ENCODE results near the gene CREB5. TPM values are rescaled to one million over a fixed set of nuclear protein-coding genes. Genes with fewer than 3 reads are reported as not detected.
A peak's percentile ranks its signal among the peaks of the same experiment; 100 is the strongest.

CREB5 gene
- total RNA-seq, 1 experiment from 2014 or later = 2.1 TPM

DNA sequence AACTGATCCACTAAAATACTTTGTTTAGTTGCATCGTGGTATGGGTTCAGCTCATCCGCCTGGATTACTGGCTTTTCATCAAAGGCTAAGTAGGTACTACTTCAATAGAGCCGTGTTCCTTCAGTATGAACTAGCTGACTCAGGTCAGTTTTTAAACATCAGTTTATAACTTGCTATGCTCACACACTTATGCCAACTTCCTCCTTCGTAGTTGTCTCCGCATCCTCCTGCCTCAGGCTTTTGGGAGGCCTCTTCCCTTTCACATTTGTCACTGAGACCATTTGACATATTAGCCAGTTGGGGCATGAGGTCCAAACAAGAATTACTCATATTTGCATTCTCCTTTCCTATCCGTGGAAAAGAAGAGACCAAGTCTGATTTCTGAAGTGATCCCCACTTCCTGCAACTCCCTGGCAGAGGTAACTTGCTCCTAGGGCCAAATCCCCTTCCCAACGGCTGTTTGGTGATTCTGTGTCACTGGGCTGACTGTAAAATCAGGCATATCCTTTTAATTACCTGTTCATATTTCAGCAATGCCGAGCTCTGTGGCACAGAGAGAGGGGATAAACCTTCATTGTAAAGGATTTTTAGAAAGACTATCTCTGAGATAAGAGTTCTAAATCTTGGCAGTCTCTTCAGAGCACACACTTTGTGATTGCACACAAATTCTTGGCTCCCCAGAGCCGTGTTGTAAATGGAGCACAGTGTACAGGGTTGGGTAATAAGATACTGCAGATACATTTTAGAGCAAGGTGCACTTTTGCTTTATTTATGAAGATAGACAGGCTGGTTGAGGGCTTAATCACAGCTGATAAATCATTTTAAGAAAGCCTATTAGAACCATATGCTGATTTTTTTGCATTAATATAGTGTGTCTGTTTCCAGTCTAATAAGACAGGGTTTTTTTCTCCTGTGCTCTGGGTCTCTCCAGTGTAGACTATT, 108.0 kb downstream of the CREB5 start:
- CTCF ChIA-PET = no interaction called here
- POLR2A ChIA-PET (ENCODE audit: unreplicated experiment) = no interaction called here
- H3K4me3 ChIP-seq = no peak overlapping the region
- no peaks in the 10 kb centered on the region for H3K9me3 ChIP-seq (ENCODE audit: insufficient read depth, low read depth)
- H3K4me1 ChIP-seq (replicated peaks; ENCODE audit: insufficient read depth) = no peaks in the 10 kb centered on the region
- H3K79me2 ChIP-seq (ENCODE audit: low read depth) = no peaks in the 10 kb centered on the region
- no TSS peak for BruUV-seq (replicated peaks)
- intact Hi-C loops (cut with micrococcal nuclease; ENCODE audit: unreplicated experiment) = no loop called here
- H3K4me2 ChIP-seq = 0 out of 2 replicates have a peak overlapping the region, but pooled peaks have one; percentile 2
- H3K9me2 ChIP-seq (ENCODE audit: insufficient read depth) = no peaks in the 10 kb centered on the region
- no peak for DNase-seq
- H3F3A ChIP-seq (ENCODE audit: insufficient read depth, low read depth) = no peaks in the 10 kb centered on the region
- TF ChIP-seq, protein P1, sequence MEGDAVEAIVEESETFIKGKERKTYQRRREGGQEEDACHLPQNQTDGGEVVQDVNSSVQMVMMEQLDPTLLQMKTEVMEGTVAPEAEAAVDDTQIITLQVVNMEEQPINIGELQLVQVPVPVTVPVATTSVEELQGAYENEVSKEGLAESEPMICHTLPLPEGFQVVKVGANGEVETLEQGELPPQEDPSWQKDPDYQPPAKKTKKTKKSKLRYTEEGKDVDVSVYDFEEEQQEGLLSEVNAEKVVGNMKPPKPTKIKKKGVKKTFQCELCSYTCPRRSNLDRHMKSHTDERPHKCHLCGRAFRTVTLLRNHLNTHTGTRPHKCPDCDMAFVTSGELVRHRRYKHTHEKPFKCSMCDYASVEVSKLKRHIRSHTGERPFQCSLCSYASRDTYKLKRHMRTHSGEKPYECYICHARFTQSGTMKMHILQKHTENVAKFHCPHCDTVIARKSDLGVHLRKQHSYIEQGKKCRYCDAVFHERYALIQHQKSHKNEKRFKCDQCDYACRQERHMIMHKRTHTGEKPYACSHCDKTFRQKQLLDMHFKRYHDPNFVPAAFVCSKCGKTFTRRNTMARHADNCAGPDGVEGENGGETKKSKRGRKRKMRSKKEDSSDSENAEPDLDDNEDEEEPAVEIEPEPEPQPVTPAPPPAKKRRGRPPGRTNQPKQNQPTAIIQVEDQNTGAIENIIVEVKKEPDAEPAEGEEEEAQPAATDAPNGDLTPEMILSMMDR (conservative IDR thresholded peaks at IDR 0.05) = no peak
- TF ChIP-seq EZH2 (IDR thresholded peaks at IDR 0.05; ENCODE audit: low read depth) = no peak
- H3K27me3 ChIP-seq (ENCODE audit: insufficient read depth, low read depth) = peaks cover 9% of the 10 kb centered on the region
- H4K20me1 ChIP-seq (ENCODE audit: insufficient read depth) = no peaks in the 10 kb centered on the region
- H3K36me3 ChIP-seq (ENCODE audit: low read depth) = no peaks in the 10 kb centered on the region
- 0 out of 2 replicates have a peak overlapping the region, but pooled peaks have one; percentile 32 for H2AFZ ChIP-seq
- no peak overlapping the region for H3K27ac ChIP-seq

DNA sequence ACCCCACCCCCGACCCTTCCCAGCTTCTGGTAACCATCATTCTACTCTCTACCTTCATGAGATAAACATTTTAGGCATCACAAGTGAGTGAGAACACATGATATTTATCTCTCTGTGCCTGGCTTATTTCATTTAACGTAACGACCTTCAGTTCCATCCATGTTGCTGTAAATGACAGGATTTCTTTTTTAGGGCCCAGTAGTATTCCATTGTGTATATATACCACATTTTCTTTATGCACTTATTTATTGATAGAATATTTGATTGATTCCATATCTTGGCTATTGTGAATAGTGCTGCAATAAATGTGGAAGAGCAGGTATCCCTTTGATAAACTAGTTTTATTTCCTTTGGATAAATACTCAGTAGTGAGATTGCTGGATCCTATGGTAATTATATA, 112.7 kb downstream of the CREB5 start:
- no peak overlapping the region for H3K27ac ChIP-seq
- ChIA-PET POLR2A (ENCODE audit: unreplicated experiment) (no interaction called here), CTCF (interaction anchor here (0.6 kb wide), 1 partner anchor 295 kb away, joined by 12 read pairs; no protein-coding TSS in a partner anchor)
- H3K9me2 ChIP-seq (ENCODE audit: insufficient read depth) = no peaks in the 10 kb centered on the region
- no peak for DNase-seq
- peaks cover 5% of the 10 kb centered on the region; the same call in 1 of the 2 replicates for H3K27me3 ChIP-seq (ENCODE audit: insufficient read depth, low read depth)
- no peaks in the 10 kb centered on the region for H4K20me1 ChIP-seq (ENCODE audit: insufficient read depth)
- H3K79me2 ChIP-seq (ENCODE audit: low read depth) = no peaks in the 10 kb centered on the region
- H3F3A ChIP-seq (ENCODE audit: insufficient read depth, low read depth) = no peaks in the 10 kb centered on the region
- BruUV-seq (replicated peaks) = no TSS peak
- no peaks in the 10 kb centered on the region for H3K4me1 ChIP-seq (replicated peaks; ENCODE audit: insufficient read depth)
- TF ChIP-seq EZH2 (IDR thresholded peaks at IDR 0.05; ENCODE audit: low read depth) = no peak
- TF ChIP-seq, protein P1 (conservative IDR thresholded peaks at IDR 0.05) = no peak
- no peak overlapping the region for H2AFZ ChIP-seq
- H3K9me3 ChIP-seq (ENCODE audit: insufficient read depth, low read depth) = no peaks in the 10 kb centered on the region
- H3K36me3 ChIP-seq (ENCODE audit: low read depth) = no peaks in the 10 kb centered on the region
- intact Hi-C loops (cut with micrococcal nuclease; ENCODE audit: unreplicated experiment) = no loop called here
- no peak overlapping the region for H3K4me2 ChIP-seq
- H3K4me3 ChIP-seq = no peak overlapping the region

DNA sequence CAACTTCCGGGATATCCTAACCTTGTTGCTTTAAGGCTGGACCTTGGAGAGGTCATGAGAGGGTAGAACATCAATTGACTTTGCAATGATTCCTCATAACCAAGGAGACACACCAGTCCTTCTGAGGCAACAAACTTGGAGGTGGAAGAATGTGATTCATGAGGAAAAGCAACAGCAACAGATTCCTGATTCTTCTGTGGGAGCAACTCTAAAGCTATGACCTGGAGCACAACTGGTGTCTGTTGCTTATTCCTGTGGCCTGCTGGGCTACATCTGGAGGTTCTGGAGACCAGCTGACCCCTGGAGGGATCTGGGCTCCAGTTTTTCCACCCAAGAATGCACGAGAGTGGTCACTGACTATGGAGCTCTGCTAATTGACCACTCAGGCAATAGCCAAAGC, 116.6 kb downstream of the CREB5 start:
- no peaks in the 10 kb centered on the region for H3K9me3 ChIP-seq (ENCODE audit: insufficient read depth, low read depth)
- H3K27ac ChIP-seq = no peak overlapping the region
- H3K4me1 ChIP-seq (replicated peaks; ENCODE audit: insufficient read depth) = peaks cover 8% of the 10 kb centered on the region
- CTCF ChIA-PET = no interaction called here
- no peak for TF ChIP-seq EZH2 (IDR thresholded peaks at IDR 0.05; ENCODE audit: low read depth)
- TF ChIP-seq, protein P1 (conservative IDR thresholded peaks at IDR 0.05) = no peak
- no peaks in the 10 kb centered on the region for H3F3A ChIP-seq (ENCODE audit: insufficient read depth, low read depth)
- no peaks in the 10 kb centered on the region for H3K79me2 ChIP-seq (ENCODE audit: low read depth)
- BruUV-seq (replicated peaks) = no TSS peak
- H3K27me3 ChIP-seq (ENCODE audit: insufficient read depth, low read depth) = peaks cover 1% of the 10 kb centered on the region; the same call in 1 of the 2 replicates
- POLR2A ChIA-PET (ENCODE audit: unreplicated experiment) = no interaction called here
- no peaks in the 10 kb centered on the region for H3K36me3 ChIP-seq (ENCODE audit: low read depth)
- no peaks in the 10 kb centered on the region for H3K9me2 ChIP-seq (ENCODE audit: insufficient read depth)
- H3K4me3 ChIP-seq = no peak overlapping the region
- no peak overlapping the region for H2AFZ ChIP-seq
- no peaks in the 10 kb centered on the region for H4K20me1 ChIP-seq (ENCODE audit: insufficient read depth)
- DNase-seq = no peak
- no peak overlapping the region for H3K4me2 ChIP-seq
- intact Hi-C loops (cut with micrococcal nuclease; ENCODE audit: unreplicated experiment) = no loop called here
